Immature natural killer cell (primary cell): ENCODE measurements around the gene ATP11C. TPM values are rescaled to one million over a fixed set of nuclear protein-coding genes. Genes with fewer than 3 reads are reported as not detected.

Source experiments
- DNase-seq, 3 donors: peaks; one replicate each; pipeline ENCODE4 v3.0.0; 2022; ENCODE audit warnings: mixed read lengths in 1 of 3
- H3K27ac Mint-ChIP-seq, 6 donors: one replicate each; pipeline ENCODE4 v1.8.0; 2020; ENCODE audit warnings: mixed read lengths in 6 of 6, mild to moderate bottlenecking in 5 of 6, inconsistent platforms in 4 of 6, moderate library complexity in 3 of 6
- H3K27me3 Mint-ChIP-seq, 3 donors: one replicate each; pipeline ENCODE4 v1.8.0; 2020 to 2021; ENCODE audit warnings: low read depth in 3 of 3, mild to moderate bottlenecking in 3 of 3, mixed read lengths in 3 of 3, moderate library complexity in 3 of 3, inconsistent platforms in 1 of 3
- H3K36me3 Mint-ChIP-seq, 3 donors: one replicate each; pipeline ENCODE4 v1.8.0; 2020; ENCODE audit warnings: mixed read lengths in 3 of 3, inconsistent platforms in 2 of 3, mild to moderate bottlenecking in 2 of 3
- H3K4me1 Mint-ChIP-seq, 2 donors: one replicate each; pipeline ENCODE4 v1.8.0; 2020; ENCODE audit warnings: inconsistent platforms in 2 of 2, mild to moderate bottlenecking in 2 of 2, mixed read lengths in 2 of 2, moderate library complexity in 1 of 2
- H3K4me3 Mint-ChIP-seq, 5 donors: one replicate each; pipeline ENCODE4 v1.8.0; 2020; ENCODE audit warnings: mild to moderate bottlenecking in 5 of 5, mixed read lengths in 5 of 5, inconsistent platforms in 3 of 5, moderate library complexity in 3 of 5
- H3K9me3 Mint-ChIP-seq, 6 donors: one replicate each; pipeline ENCODE4 v1.8.0; 2020; ENCODE audit warnings: mild to moderate bottlenecking in 6 of 6, mixed read lengths in 6 of 6, inconsistent platforms in 4 of 6, moderate library complexity in 3 of 6
- polyA plus RNA-seq, 3 donors: library from polyadenylated mRNA; unstranded; fragments of 300-500 nt; fragmentation: Illumina TruSeq; gene quantifications; one replicate each; pipeline ENCODE4 v1.2.3, GENCODE V29; 2021

Gene ATP11C
- polyA plus RNA-seq, 3 donors from 2014 or later, result 1.5 to 3.6 (median 2.9) TPM

GRCh38 chrX:139907078-139907477 is 25.8 kb downstream of the ATP11C start:
- Mint-ChIP-seq H3K36me3 (no peaks in the 10 kb centered on the region), H3K4me3 (no peak overlapping the region), H3K9me3 (no peaks in the 10 kb centered on the region), H3K27me3 (peaks cover 0 to 5% (median 2%) of the 10 kb centered on the region in 3 donors), H3K27ac (no peak overlapping the region), H3K4me1 (peaks cover 7 to 24% of the 10 kb centered on the region in 2 donors)
- DNase-seq, result no peak

- Mint-ChIP-seq H3K27me3 (peaks cover 0 to 5% (median 0%) of the 10 kb centered on the region in 3 donors), H3K4me1 (peaks cover 8 to 30% of the 10 kb centered on the region in 2 donors), H3K4me3 (no peak overlapping the region), H3K9me3 (no peaks in the 10 kb centered on the region), H3K27ac (no peak overlapping the region), H3K36me3 (no peaks in the 10 kb centered on the region)
- no peak for DNase-seq
Observed at GRCh38 chrX:139905743-139906142, 27.1 kb downstream of the ATP11C start.

- Mint-ChIP-seq H3K4me3 (no peak overlapping the region), H3K27ac (no peak overlapping the region), H3K27me3 (peaks cover 0 to 5% (median 0%) of the 10 kb centered on the region in 3 donors), H3K9me3 (no peaks in the 10 kb centered on the region), H3K36me3 (no peaks in the 10 kb centered on the region), H3K4me1 (peaks cover 8 to 29% of the 10 kb centered on the region in 2 donors)
- no peak for DNase-seq
Observed at GRCh38 chrX:139905051-139905450, 27.8 kb downstream of the ATP11C start.

- no peak for DNase-seq
- Mint-ChIP-seq H3K4me3 (no peak overlapping the region), H3K27me3 (peaks cover 0 to 3% (median 0%) of the 10 kb centered on the region in 3 donors), H3K9me3 (no peaks in the 10 kb centered on the region), H3K4me1 (peaks cover 6 to 22% of the 10 kb centered on the region in 2 donors), H3K36me3 (no peaks in the 10 kb centered on the region), H3K27ac (no peak overlapping the region)
Observed at GRCh38 chrX:139903210-139903609, 29.6 kb downstream of the ATP11C start.

- Mint-ChIP-seq H3K4me3 (no peak overlapping the region), H3K36me3 (no peaks in the 10 kb centered on the region), H3K27ac (no peak overlapping the region), H3K27me3 (peaks cover 0 to 3% (median 0%) of the 10 kb centered on the region in 3 donors), H3K4me1 (peaks cover 3 to 17% of the 10 kb centered on the region in 2 donors), H3K9me3 (no peaks in the 10 kb centered on the region)
- DNase-seq, result no peak
Observed at GRCh38 chrX:139902559-139902958, 30.3 kb downstream of the ATP11C start.

GRCh38 chrX:139898334-139898733 is 34.5 kb downstream of the ATP11C start:
- H3K27ac Mint-ChIP-seq, result no peak overlapping the region
- no peak overlapping the region for H3K4me3 Mint-ChIP-seq
- H3K27me3 Mint-ChIP-seq, result no peaks in the 10 kb centered on the region
- peaks cover 3 to 11% of the 10 kb centered on the region in 2 donors for H3K4me1 Mint-ChIP-seq
- no peaks in the 10 kb centered on the region for H3K9me3 Mint-ChIP-seq
- peaks cover 0 to 4% (median 0%) of the 10 kb centered on the region in 3 donors for H3K36me3 Mint-ChIP-seq
- DNase-seq, result no peak

- Mint-ChIP-seq H3K9me3 (no peaks in the 10 kb centered on the region), H3K4me3 (no peak overlapping the region), H3K27ac (peak overlapping the region in 1 of 6 donors; percentile 38), H3K36me3 (peaks cover 0 to 4% (median 0%) of the 10 kb centered on the region in 3 donors), H3K4me1 (peaks cover 17 to 32% of the 10 kb centered on the region in 2 donors), H3K27me3 (peaks cover 0 to 1% (median 0%) of the 10 kb centered on the region in 3 donors)
- no peak for DNase-seq
Observed at GRCh38 chrX:139892512-139892911, 40.3 kb downstream of the ATP11C start.

GRCh38 chrX:139890991-139891700 is 41.7 kb downstream of the ATP11C start:
- H3K36me3 Mint-ChIP-seq, result peaks cover 0 to 4% (median 0%) of the 10 kb centered on the region in 3 donors
- H3K4me3 Mint-ChIP-seq, result no peak overlapping the region
- H3K27me3 Mint-ChIP-seq, result peaks cover 0 to 3% (median 0%) of the 10 kb centered on the region in 3 donors
- H3K4me1 Mint-ChIP-seq, result peaks cover 17 to 32% of the 10 kb centered on the region in 2 donors
- no peak overlapping the region for H3K27ac Mint-ChIP-seq
- DNase-seq, result no peak
- no peaks in the 10 kb centered on the region for H3K9me3 Mint-ChIP-seq

GRCh38 chrX:139889760-139890159 is 43.1 kb downstream of the ATP11C start:
- H3K36me3 Mint-ChIP-seq, result peaks cover 0 to 4% (median 0%) of the 10 kb centered on the region in 3 donors
- DNase-seq, result no peak
- peaks cover 0 to 3% (median 0%) of the 10 kb centered on the region in 3 donors for H3K27me3 Mint-ChIP-seq
- peak overlapping the region in 1 of 6 donors; percentile 10 for H3K27ac Mint-ChIP-seq
- H3K9me3 Mint-ChIP-seq, result no peaks in the 10 kb centered on the region
- no peak overlapping the region for H3K4me3 Mint-ChIP-seq
- peaks cover 17 to 32% of the 10 kb centered on the region in 2 donors for H3K4me1 Mint-ChIP-seq

GRCh38 chrX:139883984-139884383 is 48.9 kb downstream of the ATP11C start:
- Mint-ChIP-seq H3K27ac (no peak overlapping the region), H3K4me3 (no peak overlapping the region), H3K9me3 (no peaks in the 10 kb centered on the region), H3K4me1 (peaks cover 2 to 25% of the 10 kb centered on the region in 2 donors), H3K36me3 (peaks cover 0 to 7% (median 6%) of the 10 kb centered on the region in 3 donors), H3K27me3 (peaks cover 0 to 4% (median 1%) of the 10 kb centered on the region in 3 donors)
- no peak for DNase-seq

GRCh38 chrX:139882299-139882698 is 50.6 kb downstream of the ATP11C start:
- no peaks in the 10 kb centered on the region for H3K9me3 Mint-ChIP-seq
- peaks cover 0 to 7% (median 6%) of the 10 kb centered on the region in 3 donors for H3K36me3 Mint-ChIP-seq
- H3K4me1 Mint-ChIP-seq, result peaks cover 2 to 28% of the 10 kb centered on the region in 2 donors
- no peak overlapping the region for H3K27ac Mint-ChIP-seq
- H3K4me3 Mint-ChIP-seq, result no peak overlapping the region
- peaks cover 0 to 4% (median under 1%) of the 10 kb centered on the region in 3 donors for H3K27me3 Mint-ChIP-seq
- no peak for DNase-seq

- Mint-ChIP-seq H3K4me1 (peaks cover 2 to 33% of the 10 kb centered on the region in 2 donors), H3K4me3 (no peak overlapping the region)
- DNase-seq, result no peak
Observed at GRCh38 chrX:139881572-139881971, 51.3 kb downstream of the ATP11C start.

GRCh38 chrX:139881130-139881529 is 51.7 kb downstream of the ATP11C start:
- peaks cover 0 to 7% (median 6%) of the 10 kb centered on the region in 3 donors for H3K36me3 Mint-ChIP-seq
- H3K4me1 Mint-ChIP-seq, result peaks cover 2 to 33% of the 10 kb centered on the region in 2 donors
- no peak for DNase-seq
- no peak overlapping the region for H3K4me3 Mint-ChIP-seq
- H3K9me3 Mint-ChIP-seq, result no peaks in the 10 kb centered on the region
- H3K27ac Mint-ChIP-seq, result no peak overlapping the region
- peaks cover 0 to 4% (median 0%) of the 10 kb centered on the region in 3 donors for H3K27me3 Mint-ChIP-seq

More at GRCh38 chrX:139881572-139881971, 51.3 kb downstream of the ATP11C start:
- no peaks in the 10 kb centered on the region for H3K9me3 Mint-ChIP-seq
- H3K36me3 Mint-ChIP-seq, result peaks cover 0 to 7% (median 6%) of the 10 kb centered on the region in 3 donors
- peaks cover 0 to 4% (median 0%) of the 10 kb centered on the region in 3 donors for H3K27me3 Mint-ChIP-seq
- H3K27ac Mint-ChIP-seq, result no peak overlapping the region

- DNase-seq, result no peak
- Mint-ChIP-seq H3K9me3 (no peaks in the 10 kb centered on the region), H3K27ac (no peak overlapping the region), H3K27me3 (no peaks in the 10 kb centered on the region), H3K4me3 (no peak overlapping the region), H3K36me3 (no peaks in the 10 kb centered on the region), H3K4me1 (peaks cover 2 to 23% of the 10 kb centered on the region in 2 donors)
Observed at GRCh38 chrX:139877710-139878414, 55.0 kb downstream of the ATP11C start.
